Gastrocnemius medialis (tissue), 4 donors: ENCODE measurements around the gene PANK2. TPM values are rescaled to one million over a fixed set of nuclear protein-coding genes. Genes with fewer than 3 reads are reported as not detected.
"Not testable (repeated sequence)": the region's sequence is repeated elsewhere in the genome, so short reads cannot be mapped to it uniquely, and the experiment has no call there.

Experiments used
- ATAC-seq, 2 donors: fragments of 150-250 bp; one replicate each; pipeline ENCODE4 v1.9.1; 2016
- DNase-seq, 2 donors: peaks; one replicate each; pipeline ENCODE4 v3.0.0-alpha.2; 2019
- H3K27ac ChIP-seq, 4 donors: fragments of 200-600 bp; sonication (generic); 1 replicate in 1 of 4; 2 replicates in 3 of 4; pipeline ENCODE4 v1.5.1; 2016 to 2018; ENCODE audit warnings: mild to moderate bottlenecking in 2 of 4, moderate library complexity in 1 of 4
- H3K27me3 ChIP-seq, 3 donors: fragments of 200-600 bp; sonication (generic) in 2 of 3; 1 replicate in 1 of 3; 2 replicates in 2 of 3; pipeline versions ENCODE4 v1.5.1 to v1.6.0; 2016 to 2019; ENCODE audit warnings: mild to moderate bottlenecking in 1 of 3, moderate library complexity in 1 of 3
- H3K36me3 ChIP-seq, 2 donors: fragments of 200-600 bp; sonication (generic) in 1 of 2; one replicate each; pipeline ENCODE4 v1.5.1; 2017 to 2018
- H3K4me1 ChIP-seq, 2 donors: fragments of 200-600 bp; sonication (generic) in 1 of 2; one replicate each; pipeline ENCODE4 v1.5.1; 2016 to 2017; ENCODE audit warnings: mild to moderate bottlenecking in 2 of 2
- H3K4me3 ChIP-seq, 4 donors: fragments of 200-600 bp; sonication (generic) in 3 of 4; 1 replicate in 1 of 4; 2 replicates in 3 of 4; pipeline ENCODE4 v1.5.1; 2016 to 2019; ENCODE audit warnings: mild to moderate bottlenecking in 2 of 4
- H3K9me3 ChIP-seq, 3 donors: fragments of 200-600 bp; sonication (generic) in 2 of 3; 1 replicate in 1 of 3; 2 replicates in 2 of 3; pipeline ENCODE4 v1.5.1; 2016 to 2019
- POLR2A ChIP-seq, 2 donors: fragments of 450-650 bp; IDR thresholded peaks; one replicate each; pipeline ENCODE4 v1.6.1; 2017; ENCODE audit warnings: antibody characterized with exemption in 2 of 2, mild to moderate bottlenecking in 2 of 2, moderate library complexity in 2 of 2
- in situ Hi-C, 4 donors: fragments of 200-750 bp; cut with MboI; loops; one replicate each; pipeline versions ENCODE4 v1.15.0 to v1.8.0; 2017; ENCODE audit warnings: low sequenced_read_pairs in 4 of 4
- intact Hi-C: fragments of 100-400 bp; cut with DNase I; formaldehyde crosslinking; loops from one replicate; pipeline ENCODE4 v1.15.1; 2023; ENCODE audit warnings: low total_unique reads
- total RNA-seq, 4 donors: library from RNA; depleted of rRNA; stranded (reverse); fragments of >200 nt; gene quantifications; one replicate each; pipeline versions ENCODE4 v1.1.0 to v1.2.3, GENCODE V29; 2016
- TF ChIP-seq, protein P1 (sequence below), 5 experiments: fragments of 450-650 bp in 3 of 5; fragments of 200-600 bp in 2 of 5; sonication (generic) in 2 of 5; IDR thresholded peaks in 4 of 5; conservative IDR thresholded peaks in 1 of 5; 1 replicate in 4 of 5; 2 replicates in 1 of 5; pipeline ENCODE4 v1.5.1; 2016 to 2019; ENCODE audit warnings: antibody characterized with exemption in 5 of 5, mild to moderate bottlenecking in 3 of 5, moderate library complexity in 3 of 5

Gene PANK2
- total RNA-seq, 4 donors from 2014 or later, result 18.2 to 25.8 (median 23.5) TPM

DNA sequence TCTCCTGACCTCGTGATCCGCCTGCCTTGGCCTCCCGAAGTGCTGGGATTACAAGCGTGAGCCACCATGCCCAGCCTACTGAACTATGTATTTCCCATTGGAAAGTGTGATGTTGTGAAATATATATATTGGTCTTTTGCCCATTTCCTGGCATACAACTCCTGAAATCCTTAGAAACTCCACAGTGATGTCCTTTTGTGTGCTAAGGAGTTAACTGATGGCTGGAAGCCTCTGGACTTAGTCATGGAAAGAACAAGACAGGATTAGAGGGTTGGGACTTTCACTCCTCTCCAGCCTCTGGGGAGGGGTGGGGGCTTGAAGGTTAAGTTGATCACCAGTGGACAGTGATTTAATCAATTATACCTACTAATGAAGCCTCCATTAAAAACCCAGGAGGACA, 7.1 kb downstream of the PANK2 start:
- no peak overlapping the region for H3K27ac ChIP-seq
- H3K4me1 ChIP-seq, result peaks cover 40 to 47% of the 10 kb centered on the region in 2 donors
- DNase-seq (no peak), ATAC-seq (no peak)
- intact Hi-C loops, result no loop called here
- TF ChIP-seq, protein P1, sequence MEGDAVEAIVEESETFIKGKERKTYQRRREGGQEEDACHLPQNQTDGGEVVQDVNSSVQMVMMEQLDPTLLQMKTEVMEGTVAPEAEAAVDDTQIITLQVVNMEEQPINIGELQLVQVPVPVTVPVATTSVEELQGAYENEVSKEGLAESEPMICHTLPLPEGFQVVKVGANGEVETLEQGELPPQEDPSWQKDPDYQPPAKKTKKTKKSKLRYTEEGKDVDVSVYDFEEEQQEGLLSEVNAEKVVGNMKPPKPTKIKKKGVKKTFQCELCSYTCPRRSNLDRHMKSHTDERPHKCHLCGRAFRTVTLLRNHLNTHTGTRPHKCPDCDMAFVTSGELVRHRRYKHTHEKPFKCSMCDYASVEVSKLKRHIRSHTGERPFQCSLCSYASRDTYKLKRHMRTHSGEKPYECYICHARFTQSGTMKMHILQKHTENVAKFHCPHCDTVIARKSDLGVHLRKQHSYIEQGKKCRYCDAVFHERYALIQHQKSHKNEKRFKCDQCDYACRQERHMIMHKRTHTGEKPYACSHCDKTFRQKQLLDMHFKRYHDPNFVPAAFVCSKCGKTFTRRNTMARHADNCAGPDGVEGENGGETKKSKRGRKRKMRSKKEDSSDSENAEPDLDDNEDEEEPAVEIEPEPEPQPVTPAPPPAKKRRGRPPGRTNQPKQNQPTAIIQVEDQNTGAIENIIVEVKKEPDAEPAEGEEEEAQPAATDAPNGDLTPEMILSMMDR (IDR thresholded peaks at IDR 0.05 in 4 of 5, conservative IDR thresholded peaks at IDR 0.05 in 1 of 5), result no peak
- TF ChIP-seq POLR2A (IDR thresholded peaks at IDR 0.05), result no peak
- no peaks in the 10 kb centered on the region for H3K9me3 ChIP-seq
- H3K27me3 ChIP-seq, result no peaks in the 10 kb centered on the region
- H3K36me3 ChIP-seq, result no peaks in the 10 kb centered on the region
- H3K4me3 ChIP-seq, result no peak overlapping the region
- in situ Hi-C loops, result loop anchor here in 1 of 4 donors (25.0 kb wide), 1 partner anchor 191 kb away; no protein-coding TSS in a partner anchor

DNA sequence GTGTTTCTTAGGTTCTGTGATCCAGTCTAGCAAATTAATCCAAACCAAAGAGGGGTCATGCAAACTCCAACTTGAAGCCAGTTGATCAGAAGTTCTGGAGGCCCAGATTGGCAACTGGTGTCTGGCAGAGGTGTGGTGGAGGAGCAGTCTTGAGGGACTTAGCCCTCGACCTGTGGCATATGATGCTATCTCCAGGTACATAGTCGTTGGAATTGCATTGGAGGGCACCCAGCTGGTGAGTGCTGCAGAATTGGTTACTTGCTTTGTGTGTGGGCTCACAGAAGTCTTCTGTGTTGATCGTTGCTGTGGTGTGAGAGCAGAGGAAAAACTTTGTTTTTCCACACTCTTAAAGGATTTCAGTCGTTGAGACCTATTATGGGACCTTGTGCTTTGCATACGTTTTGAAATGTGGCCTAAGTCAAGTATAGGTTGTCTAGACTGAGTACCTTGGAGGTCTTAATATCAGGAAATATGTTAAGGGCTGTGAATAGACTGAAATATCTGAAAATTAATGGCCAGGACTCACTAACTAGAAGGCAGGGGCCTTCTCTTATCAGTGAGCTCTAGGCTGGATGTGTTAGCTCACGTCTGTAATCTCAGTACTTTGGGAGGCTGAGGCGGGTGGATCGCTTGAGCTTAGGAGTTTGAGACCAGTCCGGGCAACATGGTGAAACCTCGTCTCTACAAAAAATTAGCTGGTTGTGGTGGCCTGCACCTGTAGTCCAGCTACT, 7.8 kb downstream of the PANK2 start:
- no peak for ATAC-seq

DNA sequence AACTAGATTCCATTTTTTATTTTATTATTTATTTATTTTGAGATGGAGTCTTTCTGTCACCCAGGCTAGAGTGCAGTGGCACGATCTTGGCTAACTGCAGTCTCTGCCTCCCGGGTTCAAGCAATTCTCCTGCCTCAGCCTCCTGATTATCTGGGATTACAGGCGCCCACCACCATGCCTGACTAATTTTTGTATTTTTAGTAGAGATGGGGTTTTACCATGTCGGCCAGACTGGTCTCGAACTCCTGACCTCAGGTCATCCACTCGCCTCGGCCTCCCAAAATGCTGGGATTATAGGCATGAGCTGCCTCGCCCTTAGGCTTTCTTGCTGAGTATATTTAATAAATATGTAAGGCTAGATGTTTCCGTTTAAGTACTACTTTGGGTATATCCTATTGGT, 9.0 kb downstream of the PANK2 start:
- H3K36me3 ChIP-seq, H3K27ac ChIP-seq, H3K27me3 ChIP-seq, intact Hi-C loops, DNase-seq, H3K9me3 ChIP-seq, H3K4me3 ChIP-seq, ATAC-seq: not testable (repeated sequence)
- H3K4me1 ChIP-seq, result peaks cover 36% of the 10 kb centered on the region in 2 donors
- in situ Hi-C loops, result loop anchor here in 1 of 4 donors (25.0 kb wide), 1 partner anchor 189 kb away; no protein-coding TSS in a partner anchor

More for the DNA sequence above, 7.8 kb downstream of the PANK2 start:
- no peaks in the 10 kb centered on the region for H3K36me3 ChIP-seq
- TF ChIP-seq POLR2A (IDR thresholded peaks at IDR 0.05), result no peak
- TF ChIP-seq, protein P1 (IDR thresholded peaks at IDR 0.05 in 4 of 5, conservative IDR thresholded peaks at IDR 0.05 in 1 of 5), result no peak
- no peaks in the 10 kb centered on the region for H3K9me3 ChIP-seq
- no peak overlapping the region for H3K27ac ChIP-seq
- in situ Hi-C loops (loop anchor here in 1 of 4 donors (25.0 kb wide), 1 partner anchor 190 kb away; no protein-coding TSS in a partner anchor), intact Hi-C loops (no loop called here)
- H3K4me3 ChIP-seq, result no peak overlapping the region
- H3K4me1 ChIP-seq, result peaks cover 40 to 44% of the 10 kb centered on the region in 2 donors
- DNase-seq, result no peak
- H3K27me3 ChIP-seq, result no peaks in the 10 kb centered on the region

DNA sequence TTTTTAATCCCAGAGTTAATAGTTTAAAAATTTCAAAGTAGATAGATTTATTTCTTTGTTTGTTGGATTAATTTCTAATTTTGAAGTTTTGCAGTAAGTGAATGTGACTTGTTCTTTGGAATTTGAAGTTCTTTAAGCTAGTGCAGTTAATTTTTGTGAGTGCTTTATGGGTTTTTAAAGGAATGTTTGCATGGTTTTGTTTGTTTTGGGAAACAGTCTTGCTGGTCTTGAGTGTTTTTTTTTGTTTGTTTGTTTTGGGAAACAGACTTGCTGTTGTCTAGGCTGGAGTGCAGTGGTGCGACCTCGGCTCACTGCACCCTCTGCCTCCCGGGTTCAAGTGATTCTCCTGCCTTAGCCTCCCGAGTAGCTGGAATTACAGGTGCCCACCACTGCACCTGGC, 9.5 kb downstream of the PANK2 start:
- no peak overlapping the region for H3K4me3 ChIP-seq
- H3K36me3 ChIP-seq, result no peaks in the 10 kb centered on the region
- no peak for ATAC-seq
- intact Hi-C loops, result no loop called here
- TF ChIP-seq, protein P1 (IDR thresholded peaks at IDR 0.05 in 4 of 5, conservative IDR thresholded peaks at IDR 0.05 in 1 of 5), result no peak
- no peak for TF ChIP-seq POLR2A (IDR thresholded peaks at IDR 0.05)
- no peaks in the 10 kb centered on the region for H3K9me3 ChIP-seq
- no peaks in the 10 kb centered on the region for H3K27me3 ChIP-seq
- in situ Hi-C loops, result loop anchor here in 1 of 4 donors (25.0 kb wide), 1 partner anchor 189 kb away; no protein-coding TSS in a partner anchor
- no peak overlapping the region for H3K27ac ChIP-seq
- H3K4me1 ChIP-seq, result peaks cover 32% of the 10 kb centered on the region in 2 donors
- no peak for DNase-seq

DNA sequence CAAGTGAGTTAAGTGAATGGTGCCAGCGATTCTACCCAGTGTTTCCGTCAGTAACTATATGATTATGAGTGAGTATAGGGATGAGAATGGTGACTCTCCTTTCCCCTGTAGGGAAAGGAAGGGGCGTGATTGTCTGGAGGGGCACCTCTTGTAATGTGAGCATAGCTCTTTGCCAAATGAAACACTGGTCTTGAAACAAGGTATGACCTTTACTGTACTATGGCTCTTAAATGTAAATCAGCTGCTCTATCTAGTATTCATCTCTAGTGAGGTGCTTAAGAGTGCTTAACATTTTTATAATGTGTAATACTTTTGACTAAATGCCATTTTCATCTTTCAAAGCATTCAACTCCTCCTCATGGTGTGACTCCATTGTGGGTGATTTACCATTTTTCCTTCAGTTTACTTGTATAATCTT, 11.0 kb downstream of the PANK2 start:
- intact Hi-C loops, result no loop called here
- H3K27ac ChIP-seq, result no peak overlapping the region

More for the DNA sequence above, 11.0 kb downstream of the PANK2 start:
- no peak overlapping the region for H3K4me3 ChIP-seq
- no peak for TF ChIP-seq POLR2A (IDR thresholded peaks at IDR 0.05)
- TF ChIP-seq, protein P1 (IDR thresholded peaks at IDR 0.05 in 4 of 5, conservative IDR thresholded peaks at IDR 0.05 in 1 of 5), result no peak
- no peaks in the 10 kb centered on the region for H3K27me3 ChIP-seq
- peaks cover 24 to 33% of the 10 kb centered on the region in 2 donors for H3K4me1 ChIP-seq
- H3K36me3 ChIP-seq, result no peaks in the 10 kb centered on the region
- DNase-seq, result no peak
- ATAC-seq, result no peak
- no peaks in the 10 kb centered on the region for H3K9me3 ChIP-seq
- in situ Hi-C loops, result no loop called here
